Liver (tissue), 9 donors: ENCODE measurements around the gene GMDS. TPM values are rescaled to one million over a fixed set of nuclear protein-coding genes. Genes with fewer than 3 reads are reported as not detected.

Source experiments
- DNase-seq: peaks from one replicate; pipeline ENCODE4 v3.0.0-alpha.2; 2017; ENCODE audit warnings: low spot score
- H3K27ac ChIP-seq, 2 donors: one replicate each; pipeline ENCODE4 v1.7.0; 2013; ENCODE audit warnings: inconsistent platforms in 2 of 2, low read length in 2 of 2, control low read depth in 1 of 2, low read depth in 1 of 2, mild to moderate bottlenecking in 1 of 2
- H3K27me3 ChIP-seq, 4 donors: one replicate each; pipeline versions ENCODE4 v1.6.1 to v1.7.0; 2013; ENCODE audit warnings: low read length in 3 of 4, inconsistent platforms in 1 of 4, mild to moderate bottlenecking in 1 of 4, moderate library complexity in 1 of 4; ENCODE audit not compliant: control insufficient read depth in 4 of 4, insufficient read depth in 4 of 4
- H3K36me3 ChIP-seq, 4 donors: one replicate each; pipeline versions ENCODE4 v1.6.1 to v1.7.0; 2013; ENCODE audit warnings: low read length in 3 of 4, mild to moderate bottlenecking in 3 of 4, low read depth in 1 of 4, moderate library complexity in 1 of 4; ENCODE audit not compliant: control insufficient read depth in 4 of 4, insufficient read depth in 3 of 4
- H3K4me1 ChIP-seq, 4 donors: one replicate each; pipeline versions ENCODE4 v1.6.1 to v1.7.0; 2013; ENCODE audit warnings: low read length in 3 of 4, mild to moderate bottlenecking in 3 of 4, moderate library complexity in 1 of 4; ENCODE audit not compliant: control insufficient read depth in 4 of 4, insufficient read depth in 4 of 4
- H3K4me3 ChIP-seq, 3 donors: one replicate each; pipeline versions ENCODE4 v1.6.1 to v1.7.0; 2013; ENCODE audit warnings: low read length in 3 of 3, control low read depth in 1 of 3, low read depth in 1 of 3, mild to moderate bottlenecking in 1 of 3
- H3K9ac ChIP-seq, 2 donors: one replicate each; pipeline ENCODE4 v1.7.0; 2013; ENCODE audit warnings: low read length in 2 of 2, mild to moderate bottlenecking in 2 of 2, moderate library complexity in 2 of 2, control low read depth in 1 of 2, low read depth in 1 of 2
- H3K9me3 ChIP-seq, 4 donors: one replicate each; pipeline versions ENCODE4 v1.6.1 to v1.7.0; 2013; ENCODE audit warnings: low read length in 3 of 4; ENCODE audit not compliant: control insufficient read depth in 4 of 4
- EGR1 ChIP-seq, 2 donors: IDR thresholded peaks; 2 replicates each; pipeline ENCODE4 v1.6.1; 2016 to 2018; ENCODE audit warnings: antibody characterized with exemption in 2 of 2, low read depth in 2 of 2
- FOXA1 ChIP-seq: IDR thresholded peaks from 2 replicates; pipeline ENCODE4 v1.6.1; 2016; ENCODE audit warnings: antibody characterized with exemption
- FOXA2 ChIP-seq: IDR thresholded peaks from 2 replicates; pipeline ENCODE4 v1.6.1; 2016; ENCODE audit warnings: antibody characterized with exemption
- GABPA ChIP-seq, 2 donors: IDR thresholded peaks in 1 of 2; conservative IDR thresholded peaks in 1 of 2; 2 replicates each; pipeline ENCODE4 v1.6.1; 2016; ENCODE audit warnings: antibody characterized with exemption in 2 of 2, mild to moderate bottlenecking in 1 of 2, moderate library complexity in 1 of 2
- HNF4A ChIP-seq, 2 donors: conservative IDR thresholded peaks; 2 replicates each; pipeline ENCODE4 v1.6.1; 2016; ENCODE audit warnings: antibody characterized with exemption in 2 of 2, mild to moderate bottlenecking in 2 of 2
- HNF4G ChIP-seq: IDR thresholded peaks from 2 replicates; pipeline ENCODE4 v1.6.1; 2016; ENCODE audit warnings: antibody characterized with exemption
- MAX ChIP-seq: IDR thresholded peaks from 2 replicates; pipeline ENCODE4 v1.6.1; 2016; ENCODE audit warnings: antibody characterized with exemption
- NR2F2 ChIP-seq: IDR thresholded peaks from 2 replicates; pipeline ENCODE4 v1.6.1; 2016; ENCODE audit warnings: antibody characterized with exemption
- RAD21 ChIP-seq, 2 donors: IDR thresholded peaks; 2 replicates each; pipeline ENCODE4 v1.6.1; 2016; ENCODE audit warnings: antibody characterized with exemption in 2 of 2, mild to moderate bottlenecking in 2 of 2
- REST ChIP-seq: IDR thresholded peaks from 2 replicates; pipeline ENCODE4 v1.6.1; 2016; ENCODE audit warnings: antibody characterized with exemption, mild to moderate bottlenecking
- polyA plus RNA-seq, 2 donors: library from polyadenylated mRNA; stranded (reverse) in 1 of 2; unstranded in 1 of 2; fragments of 200-250 nt in 1 of 2; fragments of >200 nt in 1 of 2; fragmentation: Nextera tagmentation in 1 of 2; extraction: Ambion mirVana in 1 of 2; gene quantifications; one replicate each; pipeline versions ENCODE4 v1.2.1 to v1.2.3, GENCODE V29; 2013 to 2015
- total RNA-seq, 2 donors: library from RNA; depleted of rRNA; stranded (reverse); fragments of >200 nt; gene quantifications; one replicate each; pipeline ENCODE4 v1.2.3, GENCODE V29; 2014
- TF ChIP-seq, protein P1 (sequence below): fragments of 150-350 bp; IDR thresholded peaks from 2 replicates; pipeline ENCODE4 v1.5.1; 2017; ENCODE audit warnings: improper control_type of control experiment, low read depth, low read length; ENCODE audit not compliant: missing input control
- donor health status: healthy.
- donor health status: healthy.
- donor health status: healthy.
- donor health status: healthy.
- donor health status: healthy.

Gene GMDS
- total and polyA plus RNA-seq, 4 donors: 3.5 to 15.6 (median 13.0) TPM

GRCh38 chr6:2020909-2021308, 224.5 kb downstream of the GMDS start:
- no peak for DNase-seq
- H3K9me3 ChIP-seq: no peaks in the 10 kb centered on the region
- H3K27ac ChIP-seq: no peak overlapping the region
- no peaks in the 10 kb centered on the region for H3K27me3 ChIP-seq
- no peak overlapping the region for H3K4me3 ChIP-seq
- H3K4me1 ChIP-seq: peaks cover 0 to 6% (median 2%) of the 10 kb centered on the region in 4 donors
- H3K9ac ChIP-seq: no peak overlapping the region
- TF ChIP-seq REST (no peak), EGR1 (IDR thresholded peaks at IDR 0.05; ENCODE audit: low read depth in 2 of 2) (no peak), FOXA2 (no peak), NR2F2 (no peak), HNF4A (conservative IDR thresholded peaks at IDR 0.05) (no peak), RAD21 (IDR thresholded peaks at IDR 0.05) (no peak), HNF4G (no peak), GABPA (IDR thresholded peaks at IDR 0.05 in 1 of 2, conservative IDR thresholded peaks at IDR 0.05 in 1 of 2) (no peak), FOXA1 (no peak), MAX (no peak)
- TF ChIP-seq, protein P1, sequence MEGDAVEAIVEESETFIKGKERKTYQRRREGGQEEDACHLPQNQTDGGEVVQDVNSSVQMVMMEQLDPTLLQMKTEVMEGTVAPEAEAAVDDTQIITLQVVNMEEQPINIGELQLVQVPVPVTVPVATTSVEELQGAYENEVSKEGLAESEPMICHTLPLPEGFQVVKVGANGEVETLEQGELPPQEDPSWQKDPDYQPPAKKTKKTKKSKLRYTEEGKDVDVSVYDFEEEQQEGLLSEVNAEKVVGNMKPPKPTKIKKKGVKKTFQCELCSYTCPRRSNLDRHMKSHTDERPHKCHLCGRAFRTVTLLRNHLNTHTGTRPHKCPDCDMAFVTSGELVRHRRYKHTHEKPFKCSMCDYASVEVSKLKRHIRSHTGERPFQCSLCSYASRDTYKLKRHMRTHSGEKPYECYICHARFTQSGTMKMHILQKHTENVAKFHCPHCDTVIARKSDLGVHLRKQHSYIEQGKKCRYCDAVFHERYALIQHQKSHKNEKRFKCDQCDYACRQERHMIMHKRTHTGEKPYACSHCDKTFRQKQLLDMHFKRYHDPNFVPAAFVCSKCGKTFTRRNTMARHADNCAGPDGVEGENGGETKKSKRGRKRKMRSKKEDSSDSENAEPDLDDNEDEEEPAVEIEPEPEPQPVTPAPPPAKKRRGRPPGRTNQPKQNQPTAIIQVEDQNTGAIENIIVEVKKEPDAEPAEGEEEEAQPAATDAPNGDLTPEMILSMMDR: no peak
- H3K36me3 ChIP-seq: no peaks in the 10 kb centered on the region

GRCh38 chr6:2019051-2019450, 226.4 kb downstream of the GMDS start:
- H3K27me3 ChIP-seq: no peaks in the 10 kb centered on the region
- no peaks in the 10 kb centered on the region for H3K9me3 ChIP-seq
- H3K4me3 ChIP-seq: no peak overlapping the region
- no peak for TF ChIP-seq REST
- no peak for DNase-seq
- peaks cover 0 to 6% (median 2%) of the 10 kb centered on the region in 4 donors for H3K4me1 ChIP-seq
- no peaks in the 10 kb centered on the region for H3K36me3 ChIP-seq
- no peak overlapping the region for H3K27ac ChIP-seq
- no peak overlapping the region for H3K9ac ChIP-seq
